DMS114 treated with DMSO at 0.1 percent for 48 hours (cell line): ENCODE data around the gene CITED2.

Experiments used
- DNase-seq: peaks from one replicate; lab custom pipeline; 2025; ENCODE audit not compliant: unreplicated experiment; lab: John Stamatoyannopoulos, UW

The CITED2 gene

DNA sequence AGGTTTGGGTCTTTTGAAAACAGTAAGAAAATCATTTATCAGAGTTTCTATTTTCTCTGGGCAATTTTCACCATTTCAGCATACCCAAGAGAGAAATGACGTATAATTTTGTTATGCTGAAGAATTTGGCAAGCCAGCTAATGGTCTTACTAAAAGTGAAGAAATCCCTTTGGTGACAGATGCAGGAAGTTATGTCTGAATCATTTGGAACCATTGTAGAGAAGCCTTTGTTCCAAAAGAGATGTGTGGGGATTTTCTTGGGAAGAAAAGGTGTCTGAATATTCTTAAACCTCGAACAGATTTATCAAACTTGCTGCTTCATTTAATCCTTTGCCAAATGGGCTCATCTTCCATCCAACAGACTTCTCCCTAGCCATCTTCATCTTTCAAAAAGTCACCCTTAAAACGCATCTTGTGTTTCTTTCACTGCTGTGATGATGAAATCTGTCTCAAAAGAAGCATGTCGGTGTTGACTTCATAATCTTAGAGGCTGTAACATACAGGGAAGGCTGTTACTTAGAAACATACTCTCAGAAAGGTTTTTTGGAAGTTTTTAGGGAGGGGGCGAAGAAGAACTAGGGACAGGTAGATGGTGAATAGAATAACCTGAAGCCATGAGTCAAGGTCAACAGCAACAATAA, 39.5 kb downstream of the CITED2 start:
- DNase-seq: no peak

DNA sequence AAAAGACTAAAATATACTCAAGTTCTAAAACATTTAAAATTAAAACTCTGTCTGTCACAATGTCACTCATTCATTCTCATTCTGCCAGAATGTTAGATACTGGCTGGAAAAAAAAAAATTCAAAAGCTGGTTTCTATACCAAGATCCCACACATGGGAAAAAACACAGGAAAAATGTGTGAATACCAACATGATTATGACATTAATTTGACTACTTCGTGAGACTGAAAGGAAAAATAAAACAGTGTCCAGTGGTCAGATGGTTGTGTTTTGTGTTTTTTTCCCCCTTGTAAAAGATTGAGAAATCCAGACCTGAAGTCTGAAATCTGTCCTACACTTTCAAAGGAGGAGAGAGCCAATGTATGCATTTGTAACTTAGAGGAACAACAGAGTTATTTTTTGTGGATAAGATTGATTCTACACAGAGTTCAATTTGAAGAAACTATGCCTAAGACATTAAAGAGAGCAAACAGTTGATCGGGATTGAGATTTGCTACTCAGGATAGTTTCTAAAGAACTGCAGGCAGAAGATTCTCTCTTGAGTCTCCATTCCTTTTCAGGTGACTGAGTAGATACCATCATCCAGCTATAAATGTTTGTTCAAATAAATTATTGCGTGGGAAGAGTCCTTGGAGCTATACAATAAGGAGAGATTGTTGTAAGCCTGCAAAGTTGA, 43.5 kb downstream of the CITED2 start:
- no peak for DNase-seq

DNA sequence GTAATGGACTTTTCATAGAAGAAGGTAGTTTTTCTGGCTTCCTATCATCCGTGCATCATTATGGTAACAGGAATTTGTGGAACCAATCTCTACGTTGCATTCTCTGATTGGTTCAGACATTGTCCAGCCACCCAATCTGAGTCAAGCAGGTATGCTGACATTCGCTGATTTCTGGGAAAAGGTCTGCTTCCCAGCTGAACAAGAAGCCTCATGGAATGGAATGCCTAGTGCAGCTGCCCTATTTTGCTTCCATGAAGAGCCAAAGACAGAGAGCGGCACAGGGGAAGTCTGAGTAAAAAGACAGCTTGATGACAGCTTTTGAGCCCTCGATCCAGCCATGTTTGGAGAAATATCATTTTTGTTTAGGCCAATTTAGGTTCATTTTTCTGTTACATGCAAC, 44.1 kb downstream of the CITED2 start:
- no peak for DNase-seq

DNA sequence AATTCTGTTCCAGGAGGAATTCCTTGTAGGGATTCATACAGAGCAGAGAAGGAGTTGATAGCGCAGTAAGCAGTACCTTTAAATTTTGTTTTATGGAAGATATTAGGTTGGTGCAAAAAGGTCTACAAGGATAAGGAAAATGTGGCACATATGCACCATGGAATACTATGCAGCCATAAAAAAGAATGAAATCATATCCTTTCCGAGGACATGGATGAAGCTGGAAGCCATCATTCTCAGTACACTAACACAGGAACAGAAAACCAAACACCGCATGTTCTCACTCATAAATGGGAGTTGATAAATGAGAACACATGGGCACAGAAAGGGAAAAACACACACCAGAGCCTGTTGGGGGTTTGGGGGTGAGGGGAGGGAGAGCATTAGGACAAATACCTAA, 45.2 kb downstream of the CITED2 start:
- DNase-seq: no peak

DNA sequence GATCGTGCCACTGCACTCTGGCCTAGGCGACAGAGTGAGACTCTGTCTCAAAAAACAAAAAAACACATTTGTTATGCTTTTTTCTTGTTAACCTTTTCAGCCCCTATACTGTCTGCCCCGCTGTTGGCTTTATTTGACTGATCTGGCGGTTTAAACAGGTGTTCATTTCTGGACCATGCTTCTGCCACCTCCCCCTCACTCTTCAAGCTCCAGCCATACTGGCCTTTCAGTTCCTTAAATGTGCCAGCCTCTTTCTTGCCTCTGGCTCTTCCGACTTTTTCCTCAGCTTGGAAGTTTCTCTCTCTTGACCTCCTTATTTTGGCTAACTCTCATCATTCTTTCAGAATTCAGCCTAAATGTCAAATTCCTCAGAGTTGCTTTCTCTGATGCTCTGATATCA, 47.4 kb downstream of the CITED2 start:
- DNase-seq: no peak

DNA sequence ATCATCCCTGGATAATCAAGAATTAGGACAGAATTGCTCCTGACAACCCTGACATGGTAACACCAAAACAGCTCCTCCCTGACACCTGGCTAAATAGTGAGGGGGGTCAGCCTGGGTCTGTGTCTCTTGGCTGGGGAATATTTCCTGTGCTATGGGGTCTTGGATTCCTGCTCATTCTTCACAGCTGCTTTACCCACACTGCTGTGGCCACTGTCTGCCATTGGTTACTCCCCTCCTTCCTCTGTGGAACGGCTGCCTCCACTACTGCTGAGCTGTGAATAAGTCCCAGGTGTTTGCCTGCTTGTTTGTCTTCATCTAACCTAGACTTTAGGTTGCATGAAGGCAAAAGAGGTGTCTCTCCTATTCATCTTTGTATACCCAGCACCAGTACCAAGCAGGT, 48.8 kb downstream of the CITED2 start:
- DNase-seq: no peak

DNA sequence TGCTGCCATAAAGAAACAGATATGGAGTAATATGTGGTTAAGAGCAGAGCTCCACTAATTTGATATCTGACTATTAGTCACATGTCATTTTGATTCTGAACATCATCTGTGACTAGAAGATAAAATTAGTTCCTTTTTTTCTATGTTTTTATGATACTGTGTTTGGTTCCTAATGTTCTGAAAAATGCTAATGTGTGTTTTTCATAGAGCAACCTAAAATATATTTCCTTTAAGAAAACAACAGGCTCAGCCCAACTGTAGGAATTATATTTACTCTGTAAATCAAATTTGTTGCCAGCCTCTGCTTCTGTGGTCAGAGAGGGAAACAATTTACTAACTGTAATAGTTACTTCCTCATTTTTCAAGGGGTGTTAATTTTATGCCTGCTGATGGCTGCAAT, 49.3 kb downstream of the CITED2 start:
- DNase-seq: no peak

DNA sequence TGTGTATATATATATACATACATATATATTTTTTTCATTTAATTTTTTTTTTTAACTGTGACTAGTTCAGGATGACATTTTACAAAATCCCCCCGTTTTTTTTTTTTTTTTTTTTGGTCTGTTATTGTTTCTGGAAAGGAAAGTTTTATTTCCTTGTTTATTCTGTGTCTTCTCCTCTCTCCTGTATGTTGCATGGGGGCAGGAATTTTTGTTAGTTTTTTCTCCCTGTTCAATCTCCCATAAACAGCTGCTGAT, 50.2 kb downstream of the CITED2 start:
- no peak for DNase-seq

DNA sequence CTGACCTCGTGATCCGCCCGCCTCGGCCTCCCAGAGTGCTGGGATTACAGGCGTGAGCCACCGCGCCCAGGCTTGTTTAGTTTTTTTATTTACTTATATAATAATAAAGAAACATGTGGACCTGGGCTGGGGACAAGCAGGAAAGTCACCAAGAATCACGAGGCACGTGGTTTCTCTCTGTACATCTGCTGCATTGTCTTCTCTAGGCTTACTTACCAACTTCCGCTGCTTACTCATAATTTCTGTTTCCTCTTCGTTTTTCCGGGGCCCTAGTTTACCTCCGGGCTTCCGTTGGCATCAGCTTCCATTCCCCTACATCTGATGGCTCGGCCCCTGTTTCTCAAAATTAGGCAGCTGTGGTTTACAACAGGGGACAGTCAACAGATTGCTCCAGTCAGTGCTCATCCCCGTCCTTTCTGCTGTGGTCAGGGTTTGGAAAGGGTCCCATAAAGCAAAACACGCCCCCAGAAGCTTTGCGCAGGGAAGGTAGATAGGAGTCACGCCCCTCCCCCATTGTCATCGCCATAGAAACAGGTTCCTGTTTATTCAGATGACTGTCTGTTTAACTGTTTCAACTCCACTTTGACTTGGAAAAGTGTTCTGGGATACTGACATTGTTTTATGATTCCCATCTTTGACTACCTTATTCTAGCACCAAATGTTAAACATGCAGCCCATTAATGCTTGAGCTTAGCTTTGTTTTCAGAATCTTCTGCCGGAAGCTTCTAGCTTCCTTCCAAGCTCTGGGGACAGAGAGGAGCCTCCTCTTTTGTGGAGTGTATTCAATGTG, 50.7 kb downstream of the CITED2 start:
- DNase-seq: peak; percentile 29
